ENCODE data around the gene UPK1A.

Gene UPK1A

GRCh38 chr19:35693835-35694599, 27.7 kb downstream of the UPK1A start:
- TF ChIP-seq CTCF (conservative IDR thresholded peaks at IDR 0.05): peak; percentile 99
- H3K27ac ChIP-seq: peak overlapping the region; percentile 38; the same call in 1 of the 2 replicates

GRCh38 chr19:35695895-35696422, 29.6 kb downstream of the UPK1A start:
- TF ChIP-seq CTCF (conservative IDR thresholded peaks at IDR 0.05): no peak
- no peak overlapping the region for H3K27ac ChIP-seq

DNA sequence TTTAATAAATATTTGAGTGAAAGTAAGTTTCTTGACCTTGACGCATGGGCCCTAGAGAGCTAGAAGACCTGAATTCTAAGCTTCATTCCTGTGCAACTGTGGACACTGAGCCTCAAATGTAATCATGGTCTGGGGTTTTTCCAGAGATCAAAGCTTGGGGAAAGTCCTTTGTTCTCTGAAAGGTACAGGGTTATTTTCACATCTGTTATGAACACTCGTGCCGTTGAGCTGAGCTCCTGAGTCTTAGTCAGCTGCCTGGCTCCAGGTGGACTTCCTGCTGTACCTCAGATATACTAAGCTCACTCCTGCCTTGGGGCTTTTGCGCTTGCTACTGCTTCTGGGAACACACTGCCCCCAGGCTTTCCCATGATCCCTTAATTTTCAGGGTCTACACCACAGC, 30.5 kb downstream of the UPK1A start:
- H3K27ac ChIP-seq: no peak overlapping the region
- TF ChIP-seq CTCF (conservative IDR thresholded peaks at IDR 0.05): no peak

DNA sequence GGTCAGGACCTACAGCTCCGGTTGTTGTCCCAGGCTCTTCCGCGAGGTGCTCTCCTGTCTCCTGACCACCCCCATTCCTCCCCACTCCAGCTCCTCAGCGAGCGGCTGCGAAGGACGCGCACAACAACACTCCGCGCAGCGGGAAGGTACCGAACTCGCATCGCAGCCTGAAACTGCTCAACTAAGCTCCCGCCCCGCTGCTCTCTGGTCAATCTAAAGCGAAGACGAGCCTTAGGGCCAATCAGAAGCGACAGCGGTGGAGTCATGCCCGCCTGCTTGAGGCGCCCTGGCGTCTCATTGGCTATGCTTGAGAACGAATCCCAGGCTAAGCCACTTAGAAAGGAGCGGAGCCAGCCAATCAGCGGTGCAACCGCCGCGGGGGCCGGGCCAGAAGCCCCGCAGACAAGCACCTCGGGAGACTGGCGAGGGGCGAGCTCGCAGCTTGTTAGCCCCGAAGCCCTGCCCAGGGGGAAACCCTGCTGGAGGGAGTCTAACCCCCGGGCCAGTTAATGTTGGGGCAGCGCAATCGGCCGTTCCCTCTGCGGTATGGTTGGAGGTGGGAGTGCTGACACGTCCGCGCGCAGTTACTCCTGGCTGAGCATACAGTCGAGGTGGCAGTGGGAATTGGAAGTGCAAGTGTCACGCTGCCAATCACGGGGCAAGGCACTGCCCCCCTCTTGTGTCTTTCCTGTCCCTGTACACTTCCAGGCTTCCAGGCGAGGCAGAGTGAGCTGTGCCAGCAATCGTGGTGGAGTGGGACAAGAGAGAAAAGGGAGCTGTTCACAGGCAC, 36.1 kb downstream of the UPK1A start:
- H3K27ac ChIP-seq: peak overlapping the region; percentile 76
- no peak for TF ChIP-seq CTCF (conservative IDR thresholded peaks at IDR 0.05)

DNA sequence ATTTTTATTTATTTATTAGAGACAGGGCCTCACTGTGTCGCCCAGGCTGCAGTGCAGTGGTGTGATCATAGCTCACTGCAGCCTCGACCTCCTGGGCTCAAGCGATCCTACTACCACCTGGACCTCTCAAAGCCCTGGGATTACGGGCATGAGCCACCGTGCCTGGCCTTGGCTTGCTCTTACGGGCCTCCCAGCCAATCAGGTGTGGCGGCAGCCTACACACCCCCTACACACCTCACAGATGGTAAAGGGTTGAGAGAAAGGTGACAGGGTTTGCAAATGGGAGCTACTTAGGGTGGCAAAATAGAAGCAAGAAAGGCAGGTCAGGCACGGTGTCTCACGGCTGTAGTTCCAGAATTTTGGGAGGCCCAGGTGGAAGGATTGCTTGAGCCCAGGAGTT, 37.0 kb downstream of the UPK1A start:
- H3K27ac ChIP-seq: peak overlapping the region; percentile 76
- no peak for TF ChIP-seq CTCF (conservative IDR thresholded peaks at IDR 0.05)

GRCh38 chr19:35704218-35704617, 37.9 kb downstream of the UPK1A start, which contains the start of gene ZBTB32:
Gene ZBTB32 (plus strand): TSS chr19:35704558. CDS start chr19:35714627, 10,069 bp downstream.
- no peak for TF ChIP-seq CTCF (conservative IDR thresholded peaks at IDR 0.05)
- H3K27ac ChIP-seq: peak within 1 kb of the TSS; percentile 76; the same call in 1 of the 2 replicates

GRCh38 chr19:35708391-35708790, 42.1 kb downstream of the UPK1A start:
- TF ChIP-seq CTCF (conservative IDR thresholded peaks at IDR 0.05): no peak
- H3K27ac ChIP-seq: no peak overlapping the region

All from VCaP (cell line).